Right lung (tissue), 5 donors: ENCODE data around the gene ARHGAP27. TPM values are rescaled to one million over a fixed set of nuclear protein-coding genes. Genes with fewer than 3 reads are reported as not detected.
A peak's percentile ranks its signal among the peaks of the same experiment; 100 is the strongest.

ENCODE experiments used
- DNase-seq, 2 donors: peaks; one replicate each; pipeline ENCODE4 v3.0.0-alpha.2; 2013
- polyA plus RNA-seq, 5 donors: library from polyadenylated mRNA; unstranded; fragments of 120-200 nt; gene quantifications; one replicate each; pipeline versions ENCODE4 v1.2.1 to v1.2.3, GENCODE V29; 2013; ENCODE audit warnings: inconsistent platforms in 1 of 5, low replicate concordance in 1 of 5; ENCODE audit not compliant: insufficient read length in 5 of 5, insufficient read depth in 1 of 5

Gene ARHGAP27
- polyA plus RNA-seq, 5 donors: 18.7 to 34.2 (median 24.8) TPM

GRCh38 chr17:45388604-45389325 lies 43.9 kb downstream of the ARHGAP27 start:
- no peak for DNase-seq

- DNase-seq: no peak
These were observed 44.9 kb downstream of the ARHGAP27 start for GRCh38 chr17:45387739-45388138.

DNA sequence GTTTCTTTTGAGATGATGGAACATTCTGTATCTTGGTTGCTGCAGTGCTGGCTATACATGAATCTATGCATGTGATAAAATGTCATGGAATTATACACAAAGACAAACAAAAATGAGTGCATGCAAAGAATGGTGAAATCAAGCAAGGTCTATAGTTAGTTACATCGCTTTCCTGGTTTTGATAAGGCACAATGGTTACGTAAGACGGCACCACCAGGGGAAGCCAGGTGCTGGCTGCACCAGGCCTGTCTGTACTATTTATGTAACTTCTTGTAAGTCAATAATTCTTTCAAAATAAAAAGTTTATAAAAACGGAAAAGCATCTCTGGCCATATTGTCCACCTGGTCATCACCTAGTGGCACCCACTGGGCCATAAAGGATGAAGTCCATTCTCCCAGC lies 46.5 kb downstream of the ARHGAP27 start:
- no peak for DNase-seq

GRCh38 chr17:45385331-45385997 lies 47.2 kb downstream of the ARHGAP27 start:
- peak; percentile 70 to 82 for DNase-seq

GRCh38 chr17:45384789-45385262 lies 47.8 kb downstream of the ARHGAP27 start:
- DNase-seq: no peak

DNA sequence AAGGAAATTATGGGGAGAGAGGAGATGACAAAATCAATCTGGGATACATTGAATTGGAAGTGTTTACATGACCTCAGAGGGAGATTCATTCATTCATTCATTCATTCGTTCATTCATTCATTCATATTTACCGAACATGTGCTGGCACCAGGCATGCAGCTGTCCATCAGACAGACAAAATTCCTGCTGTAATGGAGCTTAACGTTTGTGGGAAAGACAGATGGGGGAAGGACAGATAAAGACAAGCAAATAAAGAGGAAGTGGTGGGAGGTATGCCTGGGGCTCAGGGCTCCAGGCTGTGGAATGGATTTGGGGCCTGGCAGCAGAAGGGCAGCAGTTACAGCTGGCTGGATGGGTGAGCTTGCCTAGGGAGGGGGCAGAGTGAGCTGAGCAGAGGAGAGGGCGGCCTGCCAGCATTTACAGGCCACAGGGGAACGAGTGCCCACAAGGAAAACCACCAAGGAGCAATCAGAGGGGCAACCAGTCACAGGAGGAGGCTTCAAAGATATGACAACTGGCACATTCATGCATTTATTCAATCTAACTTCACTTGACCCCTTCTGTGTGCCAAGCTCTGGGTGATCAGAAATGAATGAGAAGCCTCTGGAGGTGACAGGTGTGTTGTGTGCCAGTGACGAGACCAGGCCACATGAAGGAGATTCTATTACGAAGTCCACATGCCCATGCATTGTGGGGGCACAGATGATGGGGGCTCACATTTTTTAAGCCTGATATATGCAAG lies 48.5 kb downstream of the ARHGAP27 start:
- DNase-seq: no peak

DNA sequence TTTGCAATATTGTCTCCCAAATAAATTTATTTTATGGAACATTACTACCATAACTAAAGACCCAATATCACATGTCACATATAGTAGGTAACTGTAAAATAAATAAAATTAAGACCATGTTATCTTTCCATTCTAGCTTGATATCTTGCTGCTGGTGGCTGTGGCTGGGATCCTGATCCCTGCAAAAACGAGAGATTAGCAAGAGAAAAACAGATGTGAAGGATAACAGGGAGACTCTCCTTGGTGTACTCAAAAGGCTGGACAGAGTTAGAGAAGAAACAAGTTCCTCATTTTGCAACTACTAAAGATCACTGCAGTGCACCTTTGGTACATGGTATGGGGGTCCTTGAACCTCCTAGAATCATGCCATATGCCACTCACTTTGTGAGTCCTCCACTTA lies 49.7 kb downstream of the ARHGAP27 start:
- DNase-seq: no peak

GRCh38 chr17:45382226-45382625 lies 50.4 kb downstream of the ARHGAP27 start:
- DNase-seq: no peak

DNA sequence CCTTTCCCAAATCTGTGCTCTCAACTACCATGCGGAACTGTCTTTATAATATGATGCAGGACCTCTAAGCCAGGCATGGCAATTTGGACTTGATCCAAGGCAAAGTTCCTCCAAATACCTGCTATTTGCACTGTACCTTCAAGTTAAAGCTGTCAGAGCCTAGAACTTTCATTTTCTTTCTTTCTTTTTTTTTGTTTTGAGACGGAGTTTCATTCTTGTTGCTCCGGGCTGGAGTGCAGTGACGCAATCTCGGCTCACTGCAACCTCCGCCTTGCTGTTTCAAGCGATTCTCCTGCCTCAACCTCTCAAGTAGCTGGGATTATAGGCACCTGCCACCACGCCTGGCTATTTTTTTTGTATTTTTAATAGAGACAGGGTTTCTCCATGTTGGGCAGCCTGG lies 51.7 kb downstream of the ARHGAP27 start:
- DNase-seq: peak; percentile 25 to 35

DNA sequence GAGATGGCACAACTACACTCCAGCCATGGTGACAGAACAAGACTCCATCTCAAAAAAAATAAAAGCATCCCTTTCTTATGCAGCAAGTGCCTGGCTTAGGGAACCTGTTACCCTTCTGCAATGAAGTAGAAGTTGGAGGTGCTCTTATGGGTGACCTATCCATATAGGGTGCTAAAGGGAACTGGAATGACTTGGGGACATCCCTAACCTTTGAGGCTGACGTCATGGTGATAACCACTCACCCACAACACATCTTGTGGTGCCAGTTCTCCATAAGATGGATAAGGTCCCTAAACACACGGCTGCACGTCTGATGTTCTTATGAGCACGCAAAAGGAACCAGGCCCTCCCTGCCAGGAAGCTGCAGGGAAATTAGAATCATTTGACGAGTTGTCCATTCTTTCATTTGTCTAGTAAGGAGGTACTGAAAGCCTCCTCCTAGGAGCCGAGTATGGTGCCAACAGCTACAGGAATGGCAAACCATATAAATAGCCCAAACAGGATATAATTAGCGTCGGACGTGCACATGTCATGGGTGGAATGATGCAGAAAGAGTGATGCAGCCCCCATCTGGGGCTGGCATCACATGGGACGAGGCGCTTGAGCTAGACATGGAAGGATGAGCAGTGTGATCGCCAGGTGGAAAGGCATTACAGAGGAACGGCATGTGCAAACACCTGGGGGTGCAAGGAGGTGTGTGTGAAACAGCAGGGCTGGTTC lies 52.5 kb downstream of the ARHGAP27 start:
- no peak for DNase-seq

- DNase-seq: no peak
These were observed 55.3 kb downstream of the ARHGAP27 start for GRCh38 chr17:45377401-45377800.

- DNase-seq: no peak
These were observed 56.3 kb downstream of the ARHGAP27 start for GRCh38 chr17:45376171-45377005.

GRCh38 chr17:45374501-45374900 lies 58.2 kb downstream of the ARHGAP27 start:
- DNase-seq: no peak

DNA sequence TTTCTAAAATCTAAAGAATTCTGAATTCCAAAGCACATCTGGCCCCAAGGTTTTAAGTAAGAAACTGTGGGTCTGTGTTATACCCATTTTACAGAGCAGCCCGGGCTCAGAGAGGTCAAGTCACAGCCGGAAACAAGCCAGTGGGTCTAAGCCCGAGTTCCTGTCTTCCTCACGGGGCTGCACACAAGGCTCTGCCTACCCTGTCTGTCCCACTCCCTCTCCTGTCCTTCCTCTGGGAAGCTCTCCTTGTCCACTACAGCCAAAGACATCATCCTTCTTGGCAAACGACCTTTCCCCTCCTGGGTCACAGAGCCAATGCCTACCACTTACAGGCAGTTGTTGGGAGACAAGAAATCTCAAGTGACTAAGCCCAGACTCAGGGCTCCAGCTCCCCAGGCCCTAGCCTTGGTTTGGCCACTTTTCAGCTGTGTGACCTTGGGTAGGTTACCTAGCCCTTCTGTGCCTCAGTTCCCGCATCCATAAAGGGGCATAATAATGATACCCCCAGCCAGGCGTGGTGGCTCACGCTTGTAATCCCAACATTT lies 60.3 kb downstream of the ARHGAP27 start:
- DNase-seq: no peak

DNA sequence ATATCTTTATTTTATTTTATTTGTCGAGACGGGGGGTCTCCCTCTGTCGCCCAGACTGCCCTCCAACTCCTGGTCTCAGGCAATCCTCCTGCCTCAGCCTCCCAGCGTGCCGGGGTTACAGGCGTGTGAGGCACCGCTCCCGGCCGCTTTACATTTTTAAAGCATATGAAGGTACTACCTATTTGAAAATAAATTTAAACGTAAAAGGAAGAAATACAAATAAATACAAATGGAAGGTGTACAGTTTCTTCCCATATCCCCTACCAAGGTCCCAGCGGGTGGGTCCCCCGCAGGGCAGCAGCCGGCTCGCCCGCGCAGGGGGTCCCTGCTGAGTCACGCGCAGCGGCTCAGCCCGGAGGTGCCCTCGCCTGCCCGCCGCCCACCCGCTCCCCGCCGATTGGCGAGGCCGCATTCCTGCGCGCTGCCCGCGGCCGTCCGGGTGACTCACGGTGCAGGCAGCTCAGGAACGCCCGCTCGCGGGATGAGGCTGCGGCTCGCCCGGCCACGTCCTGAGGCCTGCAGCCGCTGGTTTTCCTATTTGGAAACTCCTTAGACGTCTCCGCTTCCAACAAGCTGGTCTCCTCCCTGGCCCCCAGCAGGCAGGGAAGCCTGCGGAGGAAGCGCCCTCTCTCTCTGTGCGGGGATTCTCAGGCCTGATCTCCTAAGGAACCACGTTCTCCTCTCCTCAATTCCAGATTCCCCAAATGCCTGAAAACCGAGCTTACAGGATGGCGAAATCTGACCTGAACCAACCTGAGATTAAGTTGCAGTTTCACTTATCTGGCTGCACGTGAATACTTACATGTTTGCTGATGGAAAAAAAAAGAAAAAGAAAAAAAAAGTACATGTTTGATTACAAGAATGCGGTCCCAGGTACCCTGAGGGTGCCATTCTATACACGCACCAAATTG lies 61.0 kb downstream of the ARHGAP27 start:
- peak; percentile 57 to 66 for DNase-seq

- DNase-seq: no peak
These were observed 61.7 kb downstream of the ARHGAP27 start for GRCh38 chr17:45370949-45371413.

- DNase-seq: no peak
These were observed 63.2 kb downstream of the ARHGAP27 start for GRCh38 chr17:45369421-45369820.

- no peak for DNase-seq
These were observed 64.0 kb downstream of the ARHGAP27 start for GRCh38 chr17:45368651-45369050.

GRCh38 chr17:45367216-45367615 lies 65.5 kb downstream of the ARHGAP27 start:
- DNase-seq: no peak
